Vagina (tissue), 2 donors: ENCODE results near the gene MADD.

ENCODE experiments used
- POLR2A ChIP-seq, 2 donors: fragments of 450-650 bp; IDR thresholded peaks; one replicate each; pipeline ENCODE4 v1.6.1; 2017; ENCODE audit warnings: antibody characterized with exemption in 2 of 2, mild to moderate bottlenecking in 2 of 2, moderate library complexity in 2 of 2
- POLR2AphosphoS5 ChIP-seq, 2 donors: sonication (generic); formaldehyde crosslinking; IDR thresholded peaks; one replicate each; pipeline ENCODE4 v1.9.0; 2017; ENCODE audit warnings: antibody characterized with exemption in 2 of 2, mild to moderate bottlenecking in 2 of 2, low read depth in 1 of 2; ENCODE audit not compliant: insufficient read depth in 1 of 2
- TF ChIP-seq, protein P1 (sequence below), 3 experiments: fragments of 450-650 bp in 2 of 3; fragments of 200-600 bp in 1 of 3; sonication (generic) in 1 of 3; IDR thresholded peaks; one replicate each; pipeline ENCODE4 v1.5.1; 2017 to 2019; ENCODE audit warnings: antibody characterized with exemption in 3 of 3, mild to moderate bottlenecking in 2 of 3, moderate library complexity in 2 of 3

DNA sequence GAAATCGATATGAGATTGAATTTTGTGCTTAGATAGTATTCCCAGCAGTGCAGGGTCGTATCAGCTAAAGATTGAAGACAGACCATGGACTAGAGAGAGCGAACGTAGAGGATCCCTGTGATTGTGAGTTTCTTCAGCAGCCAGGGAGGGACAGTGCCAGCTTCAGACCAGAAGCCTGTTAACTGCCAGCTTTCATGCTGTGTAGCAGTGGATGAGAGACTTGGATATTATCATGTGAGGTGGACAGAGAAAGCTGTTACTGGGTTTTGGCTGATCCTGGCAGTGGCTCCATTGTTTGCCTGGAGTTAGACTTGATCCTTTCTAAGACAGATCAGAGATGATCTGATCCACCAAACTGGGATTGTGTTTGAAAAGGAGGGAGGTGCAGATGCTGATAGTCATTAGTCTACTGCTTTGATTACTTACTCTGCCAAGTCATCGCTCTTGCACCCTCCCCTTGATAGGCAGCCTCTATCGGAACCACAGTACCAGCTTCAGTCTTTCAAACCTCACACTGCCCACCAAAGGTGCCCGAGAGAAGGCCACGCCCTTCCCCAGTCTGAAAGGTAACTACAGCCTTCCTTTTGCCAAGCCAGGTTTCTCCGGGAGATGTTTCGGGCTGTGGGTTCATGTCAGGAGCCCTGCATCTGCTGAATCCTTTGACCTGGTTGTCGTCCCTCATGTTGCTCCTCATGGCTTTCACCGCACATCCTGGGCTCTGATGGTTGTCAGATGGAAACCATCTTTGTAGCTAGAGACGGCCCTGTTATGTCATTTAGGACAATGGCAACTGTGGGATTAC lies 16.2 kb downstream of the MADD start:
- TF ChIP-seq, protein P1, sequence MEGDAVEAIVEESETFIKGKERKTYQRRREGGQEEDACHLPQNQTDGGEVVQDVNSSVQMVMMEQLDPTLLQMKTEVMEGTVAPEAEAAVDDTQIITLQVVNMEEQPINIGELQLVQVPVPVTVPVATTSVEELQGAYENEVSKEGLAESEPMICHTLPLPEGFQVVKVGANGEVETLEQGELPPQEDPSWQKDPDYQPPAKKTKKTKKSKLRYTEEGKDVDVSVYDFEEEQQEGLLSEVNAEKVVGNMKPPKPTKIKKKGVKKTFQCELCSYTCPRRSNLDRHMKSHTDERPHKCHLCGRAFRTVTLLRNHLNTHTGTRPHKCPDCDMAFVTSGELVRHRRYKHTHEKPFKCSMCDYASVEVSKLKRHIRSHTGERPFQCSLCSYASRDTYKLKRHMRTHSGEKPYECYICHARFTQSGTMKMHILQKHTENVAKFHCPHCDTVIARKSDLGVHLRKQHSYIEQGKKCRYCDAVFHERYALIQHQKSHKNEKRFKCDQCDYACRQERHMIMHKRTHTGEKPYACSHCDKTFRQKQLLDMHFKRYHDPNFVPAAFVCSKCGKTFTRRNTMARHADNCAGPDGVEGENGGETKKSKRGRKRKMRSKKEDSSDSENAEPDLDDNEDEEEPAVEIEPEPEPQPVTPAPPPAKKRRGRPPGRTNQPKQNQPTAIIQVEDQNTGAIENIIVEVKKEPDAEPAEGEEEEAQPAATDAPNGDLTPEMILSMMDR (IDR thresholded peaks at IDR 0.05), result no peak
- TF ChIP-seq POLR2A (IDR thresholded peaks at IDR 0.05), result no peak
- TF ChIP-seq POLR2AphosphoS5 (IDR thresholded peaks at IDR 0.05; ENCODE audit: insufficient read depth in 1 of 2, low read depth in 1 of 2), result no peak
